Transverse colon (tissue), 4 donors: ENCODE measurements around the gene CLCNKA.

ENCODE experiments used
- CTCF ChIP-seq, 5 experiments: fragments of 200-600 bp in 3 of 5; fragments of 450-650 bp in 2 of 5; sonication (generic) in 3 of 5; IDR thresholded peaks; 1 replicate in 2 of 5; 2 replicates in 3 of 5; pipeline ENCODE4 v1.5.1; 2016 to 2017; ENCODE audit warnings: antibody characterized with exemption in 5 of 5, inconsistent platforms in 3 of 5, mild to moderate bottlenecking in 2 of 5, moderate library complexity in 1 of 5
- POLR2AphosphoS5 ChIP-seq, 3 donors: sonication (generic); formaldehyde crosslinking; IDR thresholded peaks; one replicate each; pipeline ENCODE4 v1.6.1; 2016; ENCODE audit warnings: antibody characterized with exemption in 3 of 3

GRCh38 chr1:16061266-16061665 lies 39.4 kb downstream of the CLCNKA start:
- TF ChIP-seq CTCF (IDR thresholded peaks at IDR 0.05): no peak
- TF ChIP-seq POLR2AphosphoS5 (IDR thresholded peaks at IDR 0.05): no peak
